Panc1 (cell line): ENCODE data around the gene STX1A. TPM values are rescaled to one million over a fixed set of nuclear protein-coding genes. Genes with fewer than 3 reads are reported as not detected.

ENCODE experiments used
- ATAC-seq: fragments of 200-7000 bp; cut with Tn5 transposase; 2 replicates; pipeline ENCODE4 v1.9.1; 2020; ENCODE audit warnings: mild to moderate bottlenecking, moderate library complexity
- BruUV-seq: library from RNA; stranded (reverse); fragments of 400-500 nt; replicated peaks from 2 replicates; lab custom pipeline; 2021; lab: Mats Ljungman, UMichigan
- CTCF ChIA-PET: fragments of 300-600 bp; sonication (Branson Sonifier 250); formaldehyde crosslinking; loops from one replicate; lab custom pipeline; 2022; ENCODE audit warnings: antibody characterized with exemption; lab: Charles Lee
- POLR2A ChIA-PET: fragments of 300-600 bp; sonication (Branson Sonifier 250); formaldehyde crosslinking; loops from one replicate; lab custom pipeline; 2022; ENCODE audit warnings: antibody characterized with exemption; lab: Charles Lee
- DNase-seq: peaks from one replicate; pipeline ENCODE4 v3.0.0-alpha.2; 2010; ENCODE audit warnings: low read depth, low spot score
- H3K27ac ChIP-seq: 2 replicates; pipeline ENCODE4 v1.5.1; 2011; ENCODE audit warnings: mild to moderate bottlenecking, low read length, inconsistent platforms
- H3K27me3 ChIP-seq: fragments of 200-500 bp; sonication (Bioruptor generic); 2 replicates; pipeline ENCODE4 v1.6.0; 2014; ENCODE audit warnings: low read length, inconsistent platforms; ENCODE audit not compliant: control insufficient read depth, insufficient read depth
- H3K36me3 ChIP-seq: fragments of 200-500 bp; sonication (Bioruptor generic); 2 replicates; pipeline ENCODE4 v1.5.1; 2014; ENCODE audit warnings: inconsistent platforms, mild to moderate bottlenecking, low read length, moderate library complexity; ENCODE audit not compliant: control insufficient read depth, insufficient read depth
- H3K4me1 ChIP-seq: 2 replicates; pipeline ENCODE4 v1.5.1; 2011; ENCODE audit warnings: inconsistent platforms, mild to moderate bottlenecking, low read length, moderate library complexity; ENCODE audit not compliant: control insufficient read depth, insufficient read depth
- H3K4me3 ChIP-seq, 2 experiments: 2 replicates each; pipeline ENCODE4 v1.5.1; 2011 to 2012; ENCODE audit warnings: low read depth in 2 of 2, low read length in 2 of 2, mild to moderate bottlenecking in 2 of 2, inconsistent platforms in 1 of 2, moderate library complexity in 1 of 2
- H3K9me3 ChIP-seq: fragments of 200-500 bp; sonication (Bioruptor generic); 2 replicates; pipeline ENCODE4 v1.5.1; 2014; ENCODE audit warnings: low read depth, mild to moderate bottlenecking, inconsistent platforms, low read length, moderate library complexity; ENCODE audit not compliant: control insufficient read depth, insufficient read depth
- CTCF ChIP-seq: fragments of 450-650 bp; IDR thresholded peaks from 2 replicates; pipeline ENCODE4 v1.5.1; 2017; ENCODE audit warnings: mild to moderate bottlenecking
- POLR2AphosphoS5 ChIP-seq: IDR thresholded peaks from 2 replicates; pipeline ENCODE4 v1.6.1; 2012; ENCODE audit warnings: mild to moderate bottlenecking, low read depth, low read length, moderate library complexity
- SIN3A ChIP-seq: IDR thresholded peaks from 2 replicates; pipeline ENCODE4 v1.6.1; 2012; ENCODE audit warnings: low read depth, mild to moderate bottlenecking, low read length, moderate library complexity, borderline replicate concordance; ENCODE audit not compliant: insufficient read depth
- TCF7L2 ChIP-seq: IDR thresholded peaks from 2 replicates; pipeline ENCODE4 v1.6.1; 2011; ENCODE audit warnings: mild to moderate bottlenecking, low read depth, low read length, inconsistent platforms
- in situ Hi-C: cut with HindIII; loops from 2 replicates; pipeline ENCODE4 v1.10.0; 2016; ENCODE audit warnings: low sequenced_read_pairs, low pct_unique_long_range_greater_than_20kb
- intact Hi-C: fragments of 100-400 bp; cut with micrococcal nuclease; formaldehyde crosslinking; loops from one replicate; pipeline ENCODE4 v1.10.0; 2022; ENCODE audit not compliant: unreplicated experiment
- total RNA-seq: library from RNA; stranded (reverse); gene quantifications from one replicate; pipeline ENCODE4 v1.2.1, GENCODE V29; 2021; ENCODE audit not compliant: unreplicated experiment
- TF ChIP-seq, protein P1 (sequence below), 2 experiments: IDR thresholded peaks; 2 replicates each; pipeline ENCODE4 v1.6.1; 2011 to 2012; ENCODE audit warnings: low read depth in 2 of 2, control low read depth in 1 of 2, low read length in 1 of 2, mild to moderate bottlenecking in 1 of 2, moderate library complexity in 1 of 2; ENCODE audit not compliant: insufficient read depth in 1 of 2

Gene STX1A
- total RNA-seq, 1 experiment from 2014 or later: 80.9 TPM

DNA sequence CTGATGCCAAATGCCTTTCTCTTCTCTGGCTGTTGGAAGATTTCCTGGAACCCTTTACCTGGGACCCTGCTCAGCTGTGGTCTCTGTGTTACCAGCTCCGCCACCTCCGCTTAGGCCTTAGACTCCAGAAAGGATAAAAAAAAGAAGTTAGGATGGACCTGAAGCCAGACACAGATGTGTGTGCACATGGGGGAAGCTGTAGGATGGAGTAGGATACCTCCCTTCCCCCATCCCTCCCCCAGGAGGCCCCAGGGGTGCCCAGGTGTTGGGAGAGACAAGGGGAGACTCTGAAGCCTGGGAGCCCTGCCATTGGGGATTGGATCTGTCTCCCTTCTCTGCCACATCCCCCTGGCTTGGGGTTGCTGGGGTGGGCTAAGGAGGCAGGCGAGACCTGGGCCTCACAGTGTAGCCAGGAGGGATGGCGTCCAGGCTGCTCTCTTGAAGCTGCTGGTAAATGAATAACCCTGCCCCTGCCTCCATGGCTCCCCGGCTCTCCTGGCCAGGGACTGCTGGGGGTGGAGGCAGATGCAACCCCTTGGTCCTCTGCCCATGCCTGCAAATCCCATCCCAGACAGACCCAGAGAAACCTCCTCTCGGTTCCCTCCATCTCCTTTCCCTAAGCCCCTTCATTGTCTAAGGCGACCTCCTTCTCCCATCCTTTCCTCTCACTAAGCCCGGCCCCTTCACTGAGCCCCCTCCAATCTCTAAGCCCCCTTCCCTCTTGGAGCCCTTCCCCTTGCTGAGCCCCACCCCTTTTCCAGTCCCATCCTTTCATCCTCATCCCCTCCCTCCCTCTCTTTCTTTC, 42.6 kb upstream of the STX1A start:
- ATAC-seq: peak; percentile 39; the same call in 1 of the 2 replicates
- TF ChIP-seq CTCF (no peak), SIN3A (no peak), POLR2AphosphoS5 (no peak), TCF7L2 (no peak)
- TF ChIP-seq, protein P1, sequence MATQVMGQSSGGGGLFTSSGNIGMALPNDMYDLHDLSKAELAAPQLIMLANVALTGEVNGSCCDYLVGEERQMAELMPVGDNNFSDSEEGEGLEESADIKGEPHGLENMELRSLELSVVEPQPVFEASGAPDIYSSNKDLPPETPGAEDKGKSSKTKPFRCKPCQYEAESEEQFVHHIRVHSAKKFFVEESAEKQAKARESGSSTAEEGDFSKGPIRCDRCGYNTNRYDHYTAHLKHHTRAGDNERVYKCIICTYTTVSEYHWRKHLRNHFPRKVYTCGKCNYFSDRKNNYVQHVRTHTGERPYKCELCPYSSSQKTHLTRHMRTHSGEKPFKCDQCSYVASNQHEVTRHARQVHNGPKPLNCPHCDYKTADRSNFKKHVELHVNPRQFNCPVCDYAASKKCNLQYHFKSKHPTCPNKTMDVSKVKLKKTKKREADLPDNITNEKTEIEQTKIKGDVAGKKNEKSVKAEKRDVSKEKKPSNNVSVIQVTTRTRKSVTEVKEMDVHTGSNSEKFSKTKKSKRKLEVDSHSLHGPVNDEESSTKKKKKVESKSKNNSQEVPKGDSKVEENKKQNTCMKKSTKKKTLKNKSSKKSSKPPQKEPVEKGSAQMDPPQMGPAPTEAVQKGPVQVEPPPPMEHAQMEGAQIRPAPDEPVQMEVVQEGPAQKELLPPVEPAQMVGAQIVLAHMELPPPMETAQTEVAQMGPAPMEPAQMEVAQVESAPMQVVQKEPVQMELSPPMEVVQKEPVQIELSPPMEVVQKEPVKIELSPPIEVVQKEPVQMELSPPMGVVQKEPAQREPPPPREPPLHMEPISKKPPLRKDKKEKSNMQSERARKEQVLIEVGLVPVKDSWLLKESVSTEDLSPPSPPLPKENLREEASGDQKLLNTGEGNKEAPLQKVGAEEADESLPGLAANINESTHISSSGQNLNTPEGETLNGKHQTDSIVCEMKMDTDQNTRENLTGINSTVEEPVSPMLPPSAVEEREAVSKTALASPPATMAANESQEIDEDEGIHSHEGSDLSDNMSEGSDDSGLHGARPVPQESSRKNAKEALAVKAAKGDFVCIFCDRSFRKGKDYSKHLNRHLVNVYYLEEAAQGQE (IDR thresholded peaks at IDR 0.05; ENCODE audit: insufficient read depth in 1 of 2, low read depth in 2 of 2, low read length in 1 of 2): no peak
- TSS peak; percentile 69 for BruUV-seq
- CTCF ChIA-PET: no interaction called here
- intact Hi-C loops: no loop called here
- Histone ChIP-seq H3K4me1 (0 out of 2 replicates have a peak, but pooled peaks cover 4% of the 10 kb centered on the region), H3K9me3 (no peaks in the 10 kb centered on the region), H3K4me3 (no peak overlapping the region), H3K27me3 (no peaks in the 10 kb centered on the region), H3K27ac (no peak overlapping the region), H3K36me3 (no peaks in the 10 kb centered on the region)
- DNase-seq: no peak
- POLR2A ChIA-PET: no interaction called here
- in situ Hi-C loops: no loop called here

- H3K27me3 ChIP-seq: no peaks in the 10 kb centered on the region
- ATAC-seq (peak; percentile 42; the same call in 1 of the 2 replicates), DNase-seq (no peak)
- no peak overlapping the region for H3K4me3 ChIP-seq
- ChIA-PET CTCF (no interaction called here), POLR2A (no interaction called here)
- in situ Hi-C loops (no loop called here), intact Hi-C loops (no loop called here)
- H3K36me3 ChIP-seq: no peaks in the 10 kb centered on the region
- H3K27ac ChIP-seq: no peak overlapping the region
- no peaks in the 10 kb centered on the region for H3K9me3 ChIP-seq
- H3K4me1 ChIP-seq: 0 out of 2 replicates have a peak, but pooled peaks cover 4% of the 10 kb centered on the region
- BruUV-seq: no TSS peak
- TF ChIP-seq TCF7L2: no peak
- no peak for TF ChIP-seq CTCF
- TF ChIP-seq POLR2AphosphoS5: no peak
- TF ChIP-seq, protein P1 (IDR thresholded peaks at IDR 0.05; ENCODE audit: insufficient read depth in 1 of 2, low read depth in 2 of 2, low read length in 1 of 2): no peak
- TF ChIP-seq SIN3A: no peak
Measured at GRCh38 chr7:73758581-73759138, 39.2 kb upstream of the STX1A start.
